ENCODE results near the gene RNF20. TPM values are rescaled to one million over a fixed set of nuclear protein-coding genes. Genes with fewer than 3 reads are reported as not detected.
A peak's percentile ranks its signal among the peaks of the same experiment; 100 is the strongest.

The RNF20 gene
- polyA plus RNA-seq = 43.6 TPM

GRCh38 chr9:101533334-101534204, at the start of gene RNF20:
Gene RNF20 (plus strand): TSS chr9:101533853. CDS start chr9:101535424, 1,571 bp downstream.
- Mint-ChIP-seq H3K9me3 (no peaks in the 10 kb centered on the region), H3K4me1 (peaks cover 12 to 21% (median 13%) of the 10 kb centered on the region in 3 donors), H3K27me3 (no peaks in the 10 kb centered on the region), H3K4me3 (peak within 1 kb of the TSS; percentile 89 to 99 (median 95)), H3K27ac (peak within 1 kb of the TSS; percentile 94 to 100 (median 100)), H3K36me3 (no peaks in the 10 kb centered on the region)

- Mint-ChIP-seq H3K4me1 (peaks cover 0 to 7% (median 4%) of the 10 kb centered on the region in 3 donors), H3K27me3 (peaks cover 29% of the 10 kb centered on the region), H3K4me3 (no peak overlapping the region), H3K27ac (no peak overlapping the region), H3K36me3 (no peaks in the 10 kb centered on the region), H3K9me3 (peaks cover 0 to 2% (median 0%) of the 10 kb centered on the region in 3 donors)
Measured at GRCh38 chr9:101484046-101484445, 49.6 kb upstream of the RNF20 start.

GRCh38 chr9:101485924-101486692, 47.5 kb upstream of the RNF20 start:
- H3K4me3 Mint-ChIP-seq = peak overlapping the region in 2 of 4 donors; percentile 6 to 53

GRCh38 chr9:101486693-101487442, 46.8 kb upstream of the RNF20 start:
- H3K36me3 Mint-ChIP-seq = no peaks in the 10 kb centered on the region
- H3K4me3 Mint-ChIP-seq = peak overlapping the region in 2 of 4 donors; percentile 50 to 58
- peaks cover 0 to 4% (median 0%) of the 10 kb centered on the region in 3 donors for H3K9me3 Mint-ChIP-seq
- H3K27ac Mint-ChIP-seq = no peak overlapping the region
- peaks cover 0 to 7% (median 4%) of the 10 kb centered on the region in 3 donors for H3K4me1 Mint-ChIP-seq
- H3K27me3 Mint-ChIP-seq = peaks cover 26% of the 10 kb centered on the region

More at GRCh38 chr9:101485924-101486692, 47.5 kb upstream of the RNF20 start:
- Mint-ChIP-seq H3K4me1 (peaks cover 0 to 7% (median 4%) of the 10 kb centered on the region in 3 donors), H3K36me3 (no peaks in the 10 kb centered on the region), H3K27ac (peak overlapping the region in 1 of 3 donors; percentile 48), H3K27me3 (peaks cover 28% of the 10 kb centered on the region), H3K9me3 (peaks cover 0 to 2% (median 0%) of the 10 kb centered on the region in 3 donors)

GRCh38 chr9:101487443-101487840, 46.2 kb upstream of the RNF20 start:
- no peaks in the 10 kb centered on the region for H3K36me3 Mint-ChIP-seq
- peaks cover 0 to 7% (median 4%) of the 10 kb centered on the region in 3 donors for H3K4me1 Mint-ChIP-seq
- H3K9me3 Mint-ChIP-seq = peaks cover 0 to 4% (median 2%) of the 10 kb centered on the region in 3 donors
- H3K27me3 Mint-ChIP-seq = peaks cover 26% of the 10 kb centered on the region
- no peak overlapping the region for H3K27ac Mint-ChIP-seq
- peak overlapping the region in 1 of 4 donors; percentile 27 for H3K4me3 Mint-ChIP-seq

GRCh38 chr9:101495810-101496209, 37.8 kb upstream of the RNF20 start:
- Mint-ChIP-seq H3K4me1 (no peaks in the 10 kb centered on the region), H3K36me3 (no peaks in the 10 kb centered on the region), H3K4me3 (no peak overlapping the region), H3K9me3 (peaks cover 0 to 6% (median 2%) of the 10 kb centered on the region in 3 donors), H3K27me3 (peaks cover 1% of the 10 kb centered on the region), H3K27ac (no peak overlapping the region)

GRCh38 chr9:101498323-101498722, 35.3 kb upstream of the RNF20 start:
- Mint-ChIP-seq H3K36me3 (no peaks in the 10 kb centered on the region), H3K4me3 (no peak overlapping the region), H3K27ac (no peak overlapping the region), H3K9me3 (no peaks in the 10 kb centered on the region), H3K4me1 (no peaks in the 10 kb centered on the region), H3K27me3 (peaks cover 5% of the 10 kb centered on the region)

GRCh38 chr9:101504188-101504587, 29.5 kb upstream of the RNF20 start:
- H3K9me3 Mint-ChIP-seq = no peaks in the 10 kb centered on the region
- H3K27ac Mint-ChIP-seq = no peak overlapping the region

GRCh38 chr9:101508211-101508610, 25.4 kb upstream of the RNF20 start:
- Mint-ChIP-seq H3K9me3 (no peaks in the 10 kb centered on the region), H3K36me3 (peaks cover 2% of the 10 kb centered on the region), H3K4me3 (no peak overlapping the region), H3K27me3 (peaks cover 10% of the 10 kb centered on the region), H3K27ac (no peak overlapping the region), H3K4me1 (peaks cover 0 to 3% (median 0%) of the 10 kb centered on the region in 3 donors)

More at GRCh38 chr9:101504188-101504587, 29.5 kb upstream of the RNF20 start:
- Mint-ChIP-seq H3K4me1 (no peaks in the 10 kb centered on the region), H3K36me3 (no peaks in the 10 kb centered on the region), H3K27me3 (peaks cover 11% of the 10 kb centered on the region), H3K4me3 (no peak overlapping the region)

- H3K9me3 Mint-ChIP-seq = no peaks in the 10 kb centered on the region
- H3K27ac Mint-ChIP-seq = no peak overlapping the region
- H3K36me3 Mint-ChIP-seq = peaks cover 2% of the 10 kb centered on the region
- H3K27me3 Mint-ChIP-seq = peaks cover 9% of the 10 kb centered on the region
- H3K4me3 Mint-ChIP-seq = no peak overlapping the region
- peaks cover 0 to 3% (median 0%) of the 10 kb centered on the region in 3 donors for H3K4me1 Mint-ChIP-seq
Measured at GRCh38 chr9:101509572-101509971, 24.1 kb upstream of the RNF20 start.

GRCh38 chr9:101510459-101510858, 23.2 kb upstream of the RNF20 start:
- Mint-ChIP-seq H3K4me1 (peaks cover 0 to 3% (median 0%) of the 10 kb centered on the region in 3 donors), H3K27ac (no peak overlapping the region), H3K9me3 (no peaks in the 10 kb centered on the region), H3K36me3 (peaks cover 2% of the 10 kb centered on the region), H3K27me3 (peaks cover 10% of the 10 kb centered on the region), H3K4me3 (no peak overlapping the region)

- Mint-ChIP-seq H3K27ac (no peak overlapping the region), H3K36me3 (peaks cover 2% of the 10 kb centered on the region), H3K9me3 (no peaks in the 10 kb centered on the region), H3K4me1 (peaks cover 0 to 3% (median 0%) of the 10 kb centered on the region in 3 donors), H3K27me3 (peaks cover 10% of the 10 kb centered on the region), H3K4me3 (no peak overlapping the region)
Measured at GRCh38 chr9:101511009-101511408, 22.6 kb upstream of the RNF20 start.

- H3K27me3 Mint-ChIP-seq = peaks cover 8% of the 10 kb centered on the region
- H3K36me3 Mint-ChIP-seq = peaks cover 2% of the 10 kb centered on the region
- H3K9me3 Mint-ChIP-seq = no peaks in the 10 kb centered on the region
- peaks cover 0 to 3% (median 0%) of the 10 kb centered on the region in 3 donors for H3K4me1 Mint-ChIP-seq
- H3K27ac Mint-ChIP-seq = no peak overlapping the region
- H3K4me3 Mint-ChIP-seq = no peak overlapping the region
Measured at GRCh38 chr9:101512116-101512515, 21.5 kb upstream of the RNF20 start.

GRCh38 chr9:101513351-101513750, 20.3 kb upstream of the RNF20 start:
- Mint-ChIP-seq H3K4me3 (no peak overlapping the region), H3K27me3 (peaks cover 8% of the 10 kb centered on the region), H3K9me3 (peaks cover 0 to 3% (median 2%) of the 10 kb centered on the region in 3 donors), H3K36me3 (peaks cover 2% of the 10 kb centered on the region), H3K4me1 (peaks cover 0 to 3% (median 0%) of the 10 kb centered on the region in 3 donors), H3K27ac (no peak overlapping the region)
